ENCODE results near the gene TGDS. TPM values are rescaled to one million over a fixed set of nuclear protein-coding genes. Genes with fewer than 3 reads are reported as not detected.
A peak's percentile ranks its signal among the peaks of the same experiment; 100 is the strongest.
"Not testable (repeated sequence)": the region's sequence is repeated elsewhere in the genome, so short reads cannot be mapped to it uniquely, and the experiment has no call there.

The TGDS gene
- total RNA-seq, 1 donor from 2014 or later = 15.0 TPM

- DNase-seq = peak; percentile 93
Observed at GRCh38 chr13:94549232-94550061, 46.5 kb downstream of the TGDS start.

- DNase-seq = no peak
Observed at GRCh38 chr13:94548821-94549231, 47.1 kb downstream of the TGDS start.

- no peak for DNase-seq
Observed at GRCh38 chr13:94548382-94548781, 47.6 kb downstream of the TGDS start.

GRCh38 chr13:94546061-94546839 is 49.7 kb downstream of the TGDS start:
- DNase-seq = no peak

- DNase-seq = no peak
Observed at GRCh38 chr13:94544922-94545321, 51.0 kb downstream of the TGDS start.

GRCh38 chr13:94542917-94543316 is 53.0 kb downstream of the TGDS start:
- no peak for DNase-seq

- no peak for DNase-seq
Observed at GRCh38 chr13:94537740-94538630, 58.0 kb downstream of the TGDS start.

GRCh38 chr13:94535775-94536174 is 60.2 kb downstream of the TGDS start:
- DNase-seq = no peak

- DNase-seq = no peak
Observed at GRCh38 chr13:94535231-94535630, 60.7 kb downstream of the TGDS start.

- no peak for DNase-seq
Observed at GRCh38 chr13:94534166-94534565, 61.8 kb downstream of the TGDS start.

- not testable (repeated sequence) for DNase-seq
Observed at GRCh38 chr13:94532278-94532677, 63.7 kb downstream of the TGDS start.

GRCh38 chr13:94526956-94527355 is 69.0 kb downstream of the TGDS start:
- DNase-seq = not testable (repeated sequence)

- DNase-seq = no peak
Observed at GRCh38 chr13:94525781-94526180, 70.2 kb downstream of the TGDS start.

- DNase-seq = no peak
Observed at GRCh38 chr13:94524407-94524806, 71.5 kb downstream of the TGDS start.

Other genes with a start within 250 kb of the TGDS start
- not detected in 2 replicates for gene DCT, start 116.5 kb downstream of the TGDS start, total RNA-seq
- gene GPR180, start 5.7 kb upstream of the TGDS start, total RNA-seq = 10.9 and 13.4 TPM in 2 replicates
- gene SOX21, start 116.4 kb upstream of the TGDS start, total RNA-seq = 0.37 TPM in 1 of 2 replicates, not detected in the other

Data from dermis blood vessel endothelial cell (primary cell).